Stimulated activated CD4-positive, alpha-beta T cell treated with anti-CD3 and anti-CD28 coated beads, TNF-alpha, amount 100 ng/mL, for 4 hours (primary cell): ENCODE results near the gene UGT1A8.
"Not testable (repeated sequence)": the region's sequence is repeated elsewhere in the genome, so short reads cannot be mapped to it uniquely, and the experiment has no call there.

Experiments
- DNase-seq, 3 experiments: peaks; one replicate each; pipeline ENCODE4 v3.0.0-alpha.2; 2020; ENCODE audit warnings: low read depth in 3 of 3

UGT1A8 gene

DNA sequence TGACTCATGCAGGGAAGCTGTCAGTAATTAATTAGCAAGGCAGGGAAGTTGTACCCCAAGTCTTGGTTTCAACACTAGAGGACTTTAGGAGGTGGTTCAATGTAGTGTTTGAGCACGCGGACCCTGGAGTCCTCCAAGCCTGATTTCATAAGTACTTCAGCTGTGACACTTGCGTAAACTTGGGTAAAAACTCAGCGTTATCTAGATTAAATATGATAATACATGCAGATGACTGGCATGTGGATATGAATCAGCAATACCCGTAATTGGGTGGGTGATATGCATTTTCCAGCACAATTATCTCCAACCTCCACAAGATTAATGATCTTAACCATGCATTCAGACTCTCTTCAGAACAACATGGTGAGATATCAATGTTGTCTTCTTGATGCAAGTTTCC, 69.5 kb downstream of the UGT1A8 start:
- no peak for DNase-seq

DNA sequence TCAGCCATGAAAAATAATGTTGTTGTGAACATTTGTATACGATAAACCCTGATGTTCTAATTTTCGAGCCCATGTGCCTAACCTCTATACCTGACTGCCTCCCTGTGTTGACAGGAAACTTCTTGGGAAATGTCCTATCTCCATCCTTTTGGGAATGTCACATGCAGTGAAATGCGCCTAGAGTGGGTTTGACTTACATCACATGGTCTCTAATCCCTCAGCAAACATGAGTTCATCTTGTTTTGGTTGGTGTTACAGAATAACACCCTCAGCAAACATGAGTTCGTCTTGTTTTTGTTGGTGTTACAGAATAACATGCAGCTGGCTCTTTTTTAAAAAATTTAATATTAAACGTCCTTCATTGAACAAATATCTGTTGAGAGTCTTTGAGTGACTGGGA, 70.9 kb downstream of the UGT1A8 start:
- no peak for DNase-seq

DNA sequence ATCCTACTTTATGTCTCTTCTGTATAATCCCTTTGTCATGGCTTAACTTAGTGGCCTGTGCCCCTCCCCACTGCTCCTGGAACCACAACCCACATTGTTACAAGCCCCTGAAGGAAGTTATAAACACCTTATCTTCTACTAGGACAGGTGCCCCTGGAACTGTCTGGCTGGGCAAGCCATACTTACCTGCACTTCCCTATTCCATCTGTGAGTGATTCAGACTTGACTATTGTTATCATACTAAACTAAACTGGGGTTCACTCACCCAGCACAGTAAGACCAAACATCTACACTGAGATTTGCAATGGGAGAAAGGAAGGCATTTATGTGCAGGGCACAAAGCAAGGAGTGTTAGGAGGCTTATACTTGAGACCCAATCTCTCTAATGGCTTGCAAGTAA, 71.6 kb downstream of the UGT1A8 start:
- no peak for DNase-seq

DNA sequence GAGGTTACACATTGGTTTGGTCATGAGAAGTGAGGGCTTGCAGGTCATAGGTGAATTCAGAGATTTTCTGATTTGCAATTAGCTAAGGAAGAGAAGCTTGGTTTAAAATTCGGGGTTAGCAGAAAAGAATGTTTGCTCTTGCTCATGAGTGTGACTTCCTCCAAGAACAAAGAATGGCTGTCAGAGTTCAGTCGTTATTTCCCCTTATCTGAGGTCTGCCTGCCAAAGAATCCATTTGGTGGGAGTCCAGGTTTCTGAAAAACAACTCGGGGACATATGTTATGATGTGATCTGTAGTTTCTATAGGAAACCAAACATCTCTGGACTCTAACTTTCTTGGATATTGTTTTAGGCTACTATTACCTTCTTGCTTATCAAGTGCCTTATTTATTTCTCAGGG, 72.1 kb downstream of the UGT1A8 start:
- DNase-seq: no peak

DNA sequence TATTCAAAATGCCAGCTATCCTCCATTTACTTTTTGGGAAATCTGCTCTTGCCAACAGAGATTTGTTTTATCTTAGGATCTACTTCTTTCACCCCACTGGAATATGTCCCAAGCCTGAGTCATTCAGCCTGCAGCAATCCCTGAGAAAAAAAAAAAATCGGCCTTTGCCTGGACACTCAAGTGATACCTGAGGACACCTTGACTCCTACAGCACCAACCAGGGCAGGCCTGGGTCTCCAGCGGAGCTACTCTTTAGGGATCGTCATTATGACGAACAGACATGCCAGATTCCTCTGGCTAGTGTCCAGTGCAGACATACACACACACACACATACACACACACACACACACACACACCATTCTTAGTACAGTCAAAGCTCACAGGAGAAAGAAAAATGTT, 73.0 kb downstream of the UGT1A8 start:
- no peak for DNase-seq

DNA sequence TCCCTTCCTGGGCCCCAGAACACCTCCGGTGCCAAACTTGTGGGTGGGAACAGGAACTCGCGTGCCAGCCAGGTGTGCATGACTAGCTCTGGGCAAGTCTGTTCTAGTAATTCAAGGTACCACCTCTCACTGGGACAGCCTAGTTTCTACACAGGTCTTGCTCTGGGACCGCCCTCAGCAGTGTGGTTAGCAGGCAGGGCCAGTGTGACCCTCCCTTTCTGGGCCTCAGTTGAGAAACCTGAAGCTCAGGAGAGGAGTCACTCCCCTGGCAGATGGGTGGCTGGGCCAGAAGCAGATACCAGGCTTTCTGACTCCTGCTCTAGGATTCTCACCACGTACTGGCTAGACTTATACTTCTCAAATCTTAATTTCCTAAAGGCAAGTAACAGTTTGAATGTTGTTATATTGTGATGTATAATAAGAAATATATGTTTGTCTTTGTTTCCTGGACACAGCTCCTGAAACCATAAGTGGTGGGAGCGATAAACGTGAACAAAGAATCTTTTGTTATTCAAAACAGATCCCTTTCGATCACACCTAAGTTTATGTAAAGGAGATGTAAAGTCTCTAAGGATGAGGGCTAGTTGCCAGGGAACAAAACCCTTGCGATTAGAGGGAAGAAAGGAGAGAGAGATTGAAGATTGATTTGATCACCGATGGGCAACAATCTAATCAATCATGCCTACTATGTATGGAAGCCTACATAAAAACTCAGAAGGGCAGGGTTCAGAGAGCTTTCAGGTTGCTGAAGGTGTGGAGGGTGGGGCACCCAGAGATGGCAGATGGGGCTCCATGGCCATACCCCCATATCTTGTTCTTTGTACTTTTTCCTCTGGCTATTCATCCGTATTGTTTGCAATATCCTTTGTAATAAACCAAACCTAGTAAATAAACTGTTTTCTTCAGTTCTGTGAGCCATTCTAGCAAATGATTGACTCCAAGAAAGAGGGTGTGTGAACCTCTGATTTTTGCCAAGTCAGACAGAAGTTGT, 74.3 kb downstream of the UGT1A8 start:
- no peak for DNase-seq

DNA sequence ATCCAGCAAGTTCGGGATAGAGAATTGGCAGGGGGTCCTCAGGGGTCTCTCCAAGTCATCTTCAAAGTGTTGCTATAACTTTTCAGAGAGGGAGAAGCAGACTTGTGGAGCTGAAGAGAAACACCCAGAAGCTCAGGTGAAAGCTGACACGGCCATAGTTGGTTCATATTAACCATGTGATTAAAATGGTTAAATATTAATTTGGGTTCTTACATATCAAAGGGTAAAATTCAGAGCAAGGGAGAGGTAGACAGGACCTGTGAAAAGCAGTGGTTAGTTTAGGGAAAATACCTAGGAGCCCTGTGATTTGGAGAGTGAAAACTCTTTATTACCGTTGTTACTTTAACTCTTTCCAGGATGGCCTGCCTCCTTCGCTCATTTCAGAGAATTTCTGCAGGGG, 75.2 kb downstream of the UGT1A8 start, which contains the start of gene UGT1A6:
Gene UGT1A6, plus strand, starts transcription at position 243 of the 400 bp plus-strand sequence. Its CDS starts 115 bp downstream, at position 358.
- no peak for DNase-seq

DNA sequence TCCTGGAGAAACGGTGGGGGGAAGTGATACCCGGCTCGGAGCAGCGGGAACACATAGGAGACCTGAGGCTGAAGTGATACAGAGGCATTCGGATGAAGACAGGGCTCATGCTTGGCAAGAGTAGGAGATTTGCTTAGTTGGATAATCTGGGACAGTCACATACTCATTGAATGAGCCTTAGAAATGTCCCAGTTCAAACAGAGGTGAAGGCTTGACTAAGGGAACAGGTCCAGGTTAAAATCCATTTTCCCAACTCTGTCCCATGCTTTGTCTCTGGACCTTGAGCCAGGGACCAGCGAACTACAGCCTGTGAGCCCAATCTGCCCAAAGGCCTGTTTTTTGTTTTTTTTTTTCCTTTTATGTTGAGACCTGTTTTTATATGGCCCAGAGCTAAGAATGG, 76.5 kb downstream of the UGT1A8 start:
- no peak for DNase-seq

DNA sequence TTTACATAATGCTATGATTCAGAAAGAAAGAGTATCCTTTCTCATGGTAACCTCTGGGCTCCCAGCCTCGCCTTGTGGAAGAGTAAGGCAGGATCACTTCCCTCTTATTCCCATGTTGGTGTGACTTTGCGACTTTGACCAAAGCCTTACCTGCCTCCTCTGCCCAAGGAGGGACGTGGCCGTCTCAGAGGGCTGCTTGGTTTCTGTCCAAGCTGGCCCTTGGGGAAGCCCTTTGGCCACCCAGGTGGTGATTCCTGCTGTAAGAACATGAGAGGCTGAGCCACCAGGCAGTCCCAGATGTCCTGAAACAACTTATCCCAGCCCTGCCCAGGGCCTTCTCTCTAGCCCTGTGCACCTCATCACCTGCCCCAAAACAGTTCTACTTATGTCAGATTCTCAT, 81.3 kb downstream of the UGT1A8 start:
- no peak for DNase-seq

DNA sequence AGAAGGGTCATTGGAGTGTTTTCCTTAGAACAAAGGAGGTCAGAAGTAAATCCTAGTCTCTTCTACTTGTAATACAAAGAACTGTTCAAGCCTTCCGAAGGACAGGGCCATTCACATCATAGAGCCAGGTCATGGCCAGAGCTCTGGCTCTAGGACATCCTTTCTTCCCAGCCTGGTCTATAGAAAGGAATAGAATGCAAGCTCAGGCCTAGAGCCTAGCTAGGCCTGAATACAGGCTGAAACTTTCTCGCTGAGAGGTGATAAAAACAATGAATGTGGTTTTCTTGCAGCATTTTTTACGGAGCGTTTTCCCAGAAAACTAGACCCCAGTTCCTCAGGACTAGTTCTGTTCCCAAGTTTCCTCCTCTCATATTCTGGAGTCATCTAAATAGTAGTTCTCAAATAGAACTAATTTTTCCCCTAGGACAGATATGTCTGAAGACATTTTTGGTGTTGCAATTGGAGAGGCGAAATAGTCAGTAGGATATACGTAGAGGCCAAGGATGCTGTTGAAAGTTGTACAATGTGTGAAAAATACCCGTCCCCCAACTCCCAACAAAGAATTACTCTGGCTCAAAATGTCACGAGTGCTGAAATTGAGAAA, 82.1 kb downstream of the UGT1A8 start:
- no peak for DNase-seq

DNA sequence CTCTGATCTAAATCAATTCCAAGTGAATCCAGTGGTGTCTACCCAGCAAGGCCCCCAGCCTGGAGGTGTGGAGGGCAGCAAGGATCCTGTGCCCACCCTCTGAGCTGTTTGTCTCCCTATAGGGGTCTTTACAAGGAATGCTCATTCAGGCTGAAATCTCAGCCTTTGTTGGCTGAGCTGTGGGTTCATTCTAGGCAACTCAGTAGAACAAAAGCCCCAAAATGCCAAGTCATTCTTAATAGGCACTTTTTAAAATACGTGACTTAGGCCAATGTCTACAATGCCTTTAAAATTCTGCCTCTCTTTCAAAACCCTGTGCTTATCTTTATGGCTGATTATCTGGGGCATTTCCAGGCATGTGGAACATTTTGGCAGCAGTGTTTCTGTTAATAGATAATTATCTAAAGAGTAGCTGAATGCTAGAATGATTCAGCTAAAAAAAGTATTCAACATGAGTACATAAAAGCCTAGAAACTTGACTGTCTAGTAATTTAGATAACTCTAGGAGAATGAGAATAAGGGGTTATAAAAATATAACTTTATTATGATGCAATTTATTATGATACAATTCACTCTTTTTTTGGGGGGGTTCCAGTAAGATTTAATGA, 82.7 kb downstream of the UGT1A8 start:
- no peak for DNase-seq

DNA sequence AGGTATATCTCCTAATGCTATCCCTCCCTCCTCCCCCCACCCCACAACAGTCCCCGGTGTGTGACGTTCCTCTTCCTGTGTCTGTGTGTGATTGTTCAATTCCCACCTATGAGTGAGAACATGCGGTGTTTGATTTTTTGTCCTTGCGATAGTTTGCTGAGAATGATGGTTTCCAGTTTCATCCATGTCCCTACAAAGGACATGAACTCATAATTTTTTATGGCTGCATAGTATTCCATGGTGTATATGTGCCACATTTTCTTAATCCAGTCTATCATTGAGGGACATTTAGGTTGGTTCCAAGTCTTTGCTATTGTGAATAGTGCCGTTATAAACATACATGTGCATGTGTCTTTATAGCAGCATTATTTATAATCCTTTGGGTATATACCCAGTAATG, 83.4 kb downstream of the UGT1A8 start:
- not testable (repeated sequence) for DNase-seq

DNA sequence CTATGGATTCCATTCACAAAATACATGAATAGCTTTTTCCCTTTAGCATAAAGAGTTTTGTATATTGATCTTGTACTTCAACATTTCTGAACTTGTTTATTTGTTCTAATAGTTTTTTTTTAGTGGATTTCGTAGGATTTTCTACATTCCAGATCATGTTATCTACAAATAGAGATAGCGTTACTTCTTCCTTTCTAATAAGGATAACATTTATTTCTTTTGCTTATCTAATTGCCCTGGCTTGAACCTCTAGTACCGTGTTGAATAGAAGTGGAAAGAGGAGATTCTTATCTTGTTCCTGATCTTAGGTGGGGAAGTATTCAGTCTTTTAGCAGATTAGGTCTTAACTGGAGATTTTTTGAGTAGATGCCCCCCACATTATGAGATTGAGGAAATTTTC, 84.8 kb downstream of the UGT1A8 start:
- DNase-seq: no peak

DNA sequence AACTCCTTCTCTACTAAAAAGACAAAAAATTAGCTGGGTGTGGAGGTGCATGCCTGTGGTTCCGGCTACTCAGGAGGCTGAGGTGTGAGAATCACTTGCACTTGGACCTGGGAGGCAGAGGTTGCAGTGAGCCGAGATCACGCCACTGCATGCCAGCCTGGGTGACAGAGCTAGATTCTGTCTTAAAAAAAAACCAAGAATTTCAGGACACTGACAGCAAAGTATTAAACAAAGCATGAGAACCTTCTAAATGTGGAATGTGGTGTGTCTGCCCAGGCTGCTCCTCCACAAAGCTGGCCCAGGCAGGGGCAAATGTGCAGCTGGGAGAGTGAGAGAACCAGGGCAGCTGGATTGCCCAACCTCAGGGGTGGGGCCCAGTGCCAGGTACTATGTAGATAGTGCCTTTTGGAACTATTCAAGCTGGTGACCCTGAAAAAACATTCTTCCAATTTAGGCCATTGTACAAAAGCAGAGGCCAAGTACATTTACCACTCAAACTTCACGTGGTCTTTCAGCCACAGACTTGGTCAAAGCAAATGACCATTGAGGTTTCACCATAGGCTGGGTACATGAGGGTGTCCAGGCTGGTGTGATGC, 88.6 kb downstream of the UGT1A8 start:
- DNase-seq: no peak

DNA sequence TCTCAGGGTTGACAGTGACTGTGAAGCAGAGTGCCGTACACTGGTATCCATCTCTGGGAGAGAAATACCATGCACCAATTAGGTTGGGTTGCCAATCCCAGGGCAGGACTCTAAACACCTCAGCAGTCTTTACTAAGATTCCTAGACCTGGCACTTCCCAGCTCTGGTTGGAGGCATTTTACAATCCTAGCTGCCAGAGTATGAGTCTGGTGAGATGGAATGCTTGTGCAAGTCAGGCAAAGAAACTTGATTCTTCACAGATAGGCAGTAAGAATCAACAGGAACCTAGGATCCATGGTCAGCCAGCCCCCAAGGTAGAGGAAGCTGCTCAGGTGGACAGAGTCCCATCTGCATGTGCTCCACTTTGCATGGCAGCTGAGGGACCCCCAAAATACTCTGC, 89.3 kb downstream of the UGT1A8 start:
- no peak for DNase-seq

DNA sequence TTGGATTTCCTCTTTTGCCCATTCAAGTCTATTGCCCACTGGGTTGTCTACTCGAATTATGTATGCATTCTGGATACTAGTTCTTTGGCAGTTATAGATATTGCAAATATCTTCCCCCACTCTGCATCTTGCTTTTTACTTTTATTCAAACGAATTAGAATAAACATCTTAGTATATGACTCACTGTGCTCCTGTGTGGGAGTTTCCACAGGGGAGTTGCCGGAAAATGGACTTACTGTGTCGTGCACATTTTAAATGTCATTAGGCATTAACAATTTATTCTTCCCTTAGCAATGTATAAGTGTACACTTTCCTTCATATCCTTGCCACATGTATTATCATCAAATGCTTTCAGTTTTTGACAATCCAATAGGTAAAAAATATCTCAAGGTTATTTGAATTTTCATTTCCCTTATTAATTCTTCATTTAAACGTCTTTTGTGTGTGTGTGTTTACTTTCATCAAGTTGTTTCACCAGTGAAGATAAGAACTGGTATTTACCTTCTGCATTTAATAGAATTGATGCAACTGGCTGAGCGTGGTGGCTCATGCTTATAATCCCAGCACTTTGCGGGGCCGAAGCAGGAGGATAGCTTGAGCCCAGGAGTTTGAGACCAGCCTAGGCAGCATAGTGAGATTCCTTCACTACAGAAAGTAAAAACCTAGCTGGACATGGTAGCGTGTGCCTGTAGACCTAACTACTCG, 90.7 kb downstream of the UGT1A8 start:
- DNase-seq: no peak

DNA sequence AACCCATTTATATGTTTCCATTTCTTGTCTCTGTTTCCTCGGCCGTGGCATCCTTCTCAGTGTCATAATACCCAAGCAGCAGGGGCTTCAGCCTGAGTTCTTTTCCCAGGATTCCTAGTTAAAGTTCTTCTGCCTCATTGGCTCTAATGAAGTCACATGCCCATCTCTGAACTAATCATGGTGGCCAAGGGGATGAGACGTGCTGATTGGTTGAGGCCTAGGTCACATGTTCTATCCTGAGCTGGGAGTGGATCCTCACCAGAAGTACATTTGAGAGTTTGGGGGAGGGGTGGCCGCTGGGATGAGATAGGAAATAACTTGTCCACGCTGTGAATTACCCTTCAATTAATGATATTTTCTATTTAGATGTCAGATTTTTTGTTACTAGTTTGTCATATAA, 91.5 kb downstream of the UGT1A8 start:
- DNase-seq: no peak

DNA sequence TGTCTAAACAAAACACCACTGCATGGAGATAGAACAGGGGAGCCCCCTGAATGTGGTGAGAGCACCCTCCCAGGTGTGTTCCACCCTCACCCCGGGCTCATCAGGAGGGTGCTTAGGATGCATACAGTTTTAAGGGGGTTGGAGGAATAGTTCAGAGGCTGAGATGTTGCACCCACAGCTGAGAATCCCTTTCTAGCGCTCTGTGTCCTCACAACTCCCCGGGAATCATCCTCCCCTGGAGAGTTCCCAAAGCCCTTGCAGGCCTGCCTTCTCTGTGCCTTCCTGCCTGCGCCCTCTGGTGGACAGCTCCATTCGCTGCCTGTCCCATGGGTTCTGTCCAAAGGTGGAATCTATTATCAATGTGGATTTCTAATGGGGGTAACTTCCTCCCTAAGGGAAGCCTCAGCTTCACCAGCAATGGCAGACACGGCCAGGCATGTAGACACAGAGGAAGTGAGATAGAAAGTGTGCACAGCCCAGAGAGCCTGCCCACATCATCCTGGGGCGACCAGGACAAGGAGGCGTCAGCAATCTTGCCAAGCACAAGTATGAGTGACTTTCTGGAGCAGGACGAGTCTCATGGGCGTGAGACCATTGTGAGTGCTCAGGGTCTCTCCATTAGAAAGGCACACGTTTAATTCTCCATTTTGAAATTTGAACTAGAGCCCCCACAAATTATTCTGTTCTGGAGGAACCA, 94.0 kb downstream of the UGT1A8 start:
- DNase-seq: peak; percentile 32 to 41 (median 37)

DNA sequence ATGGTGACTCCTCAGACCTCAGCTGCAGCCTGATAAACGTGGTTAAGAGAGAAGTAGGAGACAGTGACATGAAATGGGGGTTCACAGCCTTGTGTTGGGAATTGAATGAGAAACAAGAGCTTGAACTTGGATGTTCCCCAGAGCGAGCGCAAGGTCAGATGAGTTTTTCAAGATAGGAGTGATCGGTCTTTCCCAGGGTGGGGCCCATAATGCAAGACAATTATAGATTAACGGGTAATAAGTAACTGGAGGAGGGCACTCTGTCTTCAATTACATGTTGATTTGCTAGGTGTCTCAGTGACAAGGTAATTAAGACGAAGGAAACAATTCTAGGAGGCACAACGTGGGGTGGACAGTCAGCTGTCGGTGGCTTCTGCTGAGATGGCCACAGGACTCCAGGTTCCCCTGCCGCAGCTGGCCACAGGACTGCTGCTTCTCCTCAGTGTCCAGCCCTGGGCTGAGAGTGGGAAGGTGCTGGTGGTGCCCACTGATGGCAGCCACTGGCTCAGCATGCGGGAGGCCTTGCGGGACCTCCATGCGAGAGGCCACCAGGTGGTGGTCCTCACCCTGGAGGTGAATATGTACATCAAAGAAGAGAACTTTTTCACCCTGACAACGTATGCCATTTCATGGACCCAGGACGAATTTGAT, 95.3 kb downstream of the UGT1A8 start, which contains the start of gene UGT1A5:
Gene UGT1A5, plus strand, starts transcription at position 297 of the 651 bp plus-strand sequence. Its CDS starts 85 bp downstream, at position 382.
- DNase-seq: no peak

DNA sequence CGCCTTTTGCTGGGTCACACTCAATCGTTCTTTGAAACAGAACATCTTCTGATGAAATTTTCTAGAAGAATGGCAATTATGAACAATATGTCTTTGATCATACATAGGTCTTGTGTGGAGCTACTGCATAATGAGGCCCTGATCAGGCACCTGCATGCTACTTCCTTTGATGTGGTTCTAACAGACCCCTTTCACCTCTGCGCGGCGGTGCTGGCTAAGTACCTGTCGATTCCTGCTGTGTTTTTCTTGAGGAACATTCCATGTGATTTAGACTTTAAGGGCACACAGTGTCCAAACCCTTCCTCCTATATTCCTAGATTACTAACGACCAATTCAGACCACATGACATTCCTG, 95.8 kb downstream of the UGT1A8 start:
- DNase-seq: no peak
